ENCODE measurements around the gene CALD1. TPM values are rescaled to one million over a fixed set of nuclear protein-coding genes. Genes with fewer than 3 reads are reported as not detected.

Gene CALD1
- total RNA-seq, 1 experiment from 2014 or later: 107 TPM

DNA sequence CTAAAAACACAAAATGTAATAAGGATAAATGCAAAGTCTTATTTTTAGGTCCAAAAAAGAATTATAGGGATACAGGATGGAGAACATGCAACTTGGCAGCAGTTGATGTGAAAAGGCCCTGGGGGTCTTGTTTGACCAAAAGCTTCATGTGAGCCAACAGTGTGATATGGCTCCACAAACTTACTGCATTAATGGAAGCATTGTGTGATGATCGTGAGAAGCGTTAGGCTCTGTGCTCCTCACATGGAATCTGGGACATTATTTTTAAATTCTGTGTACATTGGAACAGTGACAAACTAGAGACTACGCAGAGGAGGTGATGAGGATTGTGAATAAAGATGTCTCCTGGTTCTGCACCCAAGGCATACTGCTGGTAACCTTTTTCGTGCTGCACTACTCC, 39.1 kb upstream of the CALD1 start:
- H4K5ac ChIP-seq (ENCODE audit: insufficient read length, low read depth, low read length): no peak overlapping the region
- no peak overlapping the region for H2BK120ac ChIP-seq (ENCODE audit: low read depth, low read length, poor library complexity, severe bottlenecking)
- H2AFZ ChIP-seq (ENCODE audit: low read length): no peak overlapping the region
- Mint-ChIP-seq H3K27me3 (ENCODE audit: low read depth) (no peaks in the 10 kb centered on the region), H3K4me3 (no peak overlapping the region), H3K9me3 (no peaks in the 10 kb centered on the region), H3K36me3 (ENCODE audit: insufficient read depth in 1 of 3, low read depth in 3 of 3) (no peaks in the 10 kb centered on the region), H3K27ac (no peak overlapping the region), H3K4me1 (peaks cover 28 to 30% of the 10 kb centered on the region in 2 experiments)
- no peaks in the 10 kb centered on the region for H3K79me2 ChIP-seq (ENCODE audit: insufficient read depth, low read length)
- H3K9me3 ChIP-seq (ENCODE audit: control insufficient read depth, low read depth, low read length): no peaks in the 10 kb centered on the region
- no peak overlapping the region for H2BK20ac ChIP-seq (ENCODE audit: low read depth, low read length, poor library complexity, severe bottlenecking)
- peaks cover 9% of the 10 kb centered on the region; the same call in 1 of the 2 replicates for H3K4me1 ChIP-seq (ENCODE audit: insufficient read depth, low read length)
- no peak overlapping the region for H3K4ac ChIP-seq (ENCODE audit: low read depth, low read length)
- no peaks in the 10 kb centered on the region for H3K27me3 ChIP-seq (ENCODE audit: insufficient read depth, low read length)
- no CpG with 5 or more reads among the region's 4 CpGs for WGBS (ENCODE audit: extremely low coverage, insufficient read length, low lambda C conversion rate)
- no peak overlapping the region for H2BK15ac ChIP-seq (ENCODE audit: low read depth, low read length)
- H2BK5ac ChIP-seq (ENCODE audit: insufficient read length, low read length): no peak overlapping the region
- H4K8ac ChIP-seq (replicated peaks; ENCODE audit: insufficient read length, low read depth, low read length): no peak overlapping the region
- no peak overlapping the region for H3K9ac ChIP-seq (ENCODE audit: extremely low read depth, insufficient read length, low read length)
- H2BK12ac ChIP-seq (ENCODE audit: insufficient read length, low read depth, low read length): no peak overlapping the region
- H4K91ac ChIP-seq (ENCODE audit: insufficient read length, low read depth, low read length): no peak overlapping the region
- H3T11ph ChIP-seq (ENCODE audit: low read length): no peak overlapping the region
- H3K4me2 ChIP-seq (ENCODE audit: insufficient read depth, insufficient read length, low read length): no peak overlapping the region
- no peak overlapping the region for H3K27ac ChIP-seq (ENCODE audit: insufficient read length, low read depth, low read length)
- H4K20me1 ChIP-seq (ENCODE audit: control insufficient read depth, insufficient read depth, insufficient read length): no peaks in the 10 kb centered on the region
- no peak for DNase-seq
- no peak overlapping the region for H3K23ac ChIP-seq (ENCODE audit: insufficient read length, low read depth, low read length)
- H3K56ac ChIP-seq (ENCODE audit: insufficient read length, low read depth, low read length): no peak overlapping the region
- TF ChIP-seq, protein P1, sequence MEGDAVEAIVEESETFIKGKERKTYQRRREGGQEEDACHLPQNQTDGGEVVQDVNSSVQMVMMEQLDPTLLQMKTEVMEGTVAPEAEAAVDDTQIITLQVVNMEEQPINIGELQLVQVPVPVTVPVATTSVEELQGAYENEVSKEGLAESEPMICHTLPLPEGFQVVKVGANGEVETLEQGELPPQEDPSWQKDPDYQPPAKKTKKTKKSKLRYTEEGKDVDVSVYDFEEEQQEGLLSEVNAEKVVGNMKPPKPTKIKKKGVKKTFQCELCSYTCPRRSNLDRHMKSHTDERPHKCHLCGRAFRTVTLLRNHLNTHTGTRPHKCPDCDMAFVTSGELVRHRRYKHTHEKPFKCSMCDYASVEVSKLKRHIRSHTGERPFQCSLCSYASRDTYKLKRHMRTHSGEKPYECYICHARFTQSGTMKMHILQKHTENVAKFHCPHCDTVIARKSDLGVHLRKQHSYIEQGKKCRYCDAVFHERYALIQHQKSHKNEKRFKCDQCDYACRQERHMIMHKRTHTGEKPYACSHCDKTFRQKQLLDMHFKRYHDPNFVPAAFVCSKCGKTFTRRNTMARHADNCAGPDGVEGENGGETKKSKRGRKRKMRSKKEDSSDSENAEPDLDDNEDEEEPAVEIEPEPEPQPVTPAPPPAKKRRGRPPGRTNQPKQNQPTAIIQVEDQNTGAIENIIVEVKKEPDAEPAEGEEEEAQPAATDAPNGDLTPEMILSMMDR (conservative IDR thresholded peaks at IDR 0.05): no peak
- no peak overlapping the region for H3K14ac ChIP-seq (ENCODE audit: insufficient read depth, low read length)
- no peaks in the 10 kb centered on the region for H3K79me1 ChIP-seq (ENCODE audit: insufficient read depth, low read depth, low read length, poor library complexity, severe bottlenecking)
- no peaks in the 10 kb centered on the region for H3K23me2 ChIP-seq (ENCODE audit: insufficient read length, low read depth, low read length, poor library complexity, severe bottlenecking)
- no peak overlapping the region for H3K18ac ChIP-seq (ENCODE audit: insufficient read length, low read depth, low read length)
- H2AK5ac ChIP-seq (ENCODE audit: insufficient read length, low read length): no peak overlapping the region

Data from H9 (cell line).